Chondrocyte (in vitro differentiated cells): ENCODE data around the gene PAPOLB. TPM values are rescaled to one million over a fixed set of nuclear protein-coding genes. Genes with fewer than 3 reads are reported as not detected.

ENCODE experiments used
- DNase-seq: peaks from one replicate; pipeline ENCODE4 v3.0.0; 2021; ENCODE audit warnings: mixed read lengths, low spot score
- H3K27ac Mint-ChIP-seq: one replicate; pipeline ENCODE4 v1.8.0; 2021; ENCODE audit warnings: mild to moderate bottlenecking, moderate library complexity, mixed read lengths; ENCODE audit not compliant: unreplicated experiment
- H3K27me3 Mint-ChIP-seq: 2 replicates; pipeline ENCODE4 v1.8.0; 2021; ENCODE audit warnings: low read depth, mixed read lengths
- H3K36me3 Mint-ChIP-seq: 2 replicates; pipeline ENCODE4 v1.8.0; 2021; ENCODE audit warnings: low read depth, mixed read lengths
- H3K4me1 Mint-ChIP-seq: 2 replicates; pipeline ENCODE4 v1.8.0; 2021; ENCODE audit warnings: low read depth, mild to moderate bottlenecking, mixed read lengths
- H3K4me3 Mint-ChIP-seq: one replicate; pipeline ENCODE4 v1.8.0; 2021; ENCODE audit warnings: mild to moderate bottlenecking, moderate library complexity, mixed read lengths; ENCODE audit not compliant: unreplicated experiment
- H3K9me3 Mint-ChIP-seq: 2 replicates; pipeline ENCODE4 v1.8.0; 2021; ENCODE audit warnings: low read depth, mixed read lengths
- CTCF ChIP-seq: fragments of 200-600 bp; sonication (generic); IDR thresholded peaks from 2 replicates; pipeline ENCODE4 v1.5.0; 2021; ENCODE audit warnings: antibody characterized with exemption, mild to moderate bottlenecking, moderate library complexity
- total RNA-seq: library from RNA; stranded (reverse); gene quantifications from 3 replicates; pipeline ENCODE4 v1.2.1, GENCODE V29; 2021

The PAPOLB gene
- total RNA-seq, 1 donor from 2014 or later = 0.05 TPM

- H3K27me3 Mint-ChIP-seq = peaks cover 19% of the 10 kb centered on the region
- no peak overlapping the region for H3K27ac Mint-ChIP-seq
- H3K36me3 Mint-ChIP-seq = no peaks in the 10 kb centered on the region
- no peak for TF ChIP-seq CTCF
- DNase-seq = no peak
- H3K9me3 Mint-ChIP-seq = no peaks in the 10 kb centered on the region
- H3K4me3 Mint-ChIP-seq = no peak overlapping the region
- H3K4me1 Mint-ChIP-seq = no peaks in the 10 kb centered on the region
These were observed 26.3 kb upstream of the PAPOLB start for GRCh38 chr7:4888161-4888560.

DNA sequence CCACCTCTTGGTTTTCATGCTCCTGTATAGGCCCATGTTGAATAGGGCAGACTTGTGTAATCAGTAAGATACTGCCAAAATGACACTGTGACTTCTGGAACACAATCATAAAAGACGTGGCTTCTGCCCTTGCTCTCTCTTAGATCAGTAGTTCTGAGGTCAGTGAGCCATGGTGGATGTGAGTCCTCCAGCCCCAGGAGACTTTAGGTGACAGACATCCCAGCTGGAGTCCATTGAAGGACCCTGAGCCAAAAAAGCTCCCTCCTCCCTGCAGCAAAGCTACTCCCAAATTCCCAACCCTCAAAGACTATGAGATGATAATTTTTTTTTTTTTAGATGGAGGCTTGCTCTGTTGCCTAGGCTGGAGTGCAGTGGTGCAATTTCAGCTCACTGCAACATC lies 24.8 kb upstream of the PAPOLB start:
- H3K4me1 Mint-ChIP-seq = peaks cover 11% of the 10 kb centered on the region
- no peaks in the 10 kb centered on the region for H3K9me3 Mint-ChIP-seq
- TF ChIP-seq CTCF = no peak
- H3K4me3 Mint-ChIP-seq = no peak overlapping the region
- H3K36me3 Mint-ChIP-seq = no peaks in the 10 kb centered on the region
- peaks cover 19% of the 10 kb centered on the region for H3K27me3 Mint-ChIP-seq
- no peak overlapping the region for H3K27ac Mint-ChIP-seq
- no peak for DNase-seq

- DNase-seq = no peak
- no peak overlapping the region for H3K27ac Mint-ChIP-seq
- H3K9me3 Mint-ChIP-seq = no peaks in the 10 kb centered on the region
- no peak for TF ChIP-seq CTCF
- H3K27me3 Mint-ChIP-seq = peaks cover 16% of the 10 kb centered on the region
- H3K4me3 Mint-ChIP-seq = no peak overlapping the region
- H3K36me3 Mint-ChIP-seq = no peaks in the 10 kb centered on the region
- H3K4me1 Mint-ChIP-seq = peaks cover 11% of the 10 kb centered on the region
These were observed 23.5 kb upstream of the PAPOLB start for GRCh38 chr7:4885317-4885807.

DNA sequence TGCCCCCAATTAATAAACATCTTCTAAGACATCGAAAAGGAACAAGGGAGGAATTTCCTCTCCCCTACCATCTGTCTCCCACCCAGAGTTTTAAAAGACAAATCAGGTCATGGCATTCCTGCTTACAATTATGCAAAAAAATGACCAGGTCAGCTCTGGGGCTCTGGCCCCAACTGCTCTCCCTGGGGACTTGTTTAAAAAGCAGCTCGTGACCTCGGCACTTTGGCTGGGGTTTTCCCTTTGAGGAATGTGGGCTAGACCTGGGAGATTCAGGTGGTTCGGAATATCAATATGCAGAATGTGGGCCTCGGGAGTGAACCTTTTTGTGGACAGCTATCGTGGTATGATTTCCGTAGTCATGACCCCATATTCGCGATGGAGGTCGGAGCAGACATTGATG lies 22.3 kb upstream of the PAPOLB start:
- Mint-ChIP-seq H3K27me3 (peaks cover 8% of the 10 kb centered on the region), H3K9me3 (no peaks in the 10 kb centered on the region), H3K4me3 (no peak overlapping the region), H3K4me1 (peaks cover 15% of the 10 kb centered on the region), H3K27ac (no peak overlapping the region), H3K36me3 (no peaks in the 10 kb centered on the region)
- DNase-seq = no peak
- no peak for TF ChIP-seq CTCF

- Mint-ChIP-seq H3K27ac (peak within 1 kb of the TSS; percentile 80), H3K9me3 (no peaks in the 10 kb centered on the region), H3K4me1 (peaks cover 20% of the 10 kb centered on the region), H3K4me3 (peak within 1 kb of the TSS; percentile 58), H3K36me3 (no peaks in the 10 kb centered on the region), H3K27me3 (peaks cover 6% of the 10 kb centered on the region)
- peak; percentile 95 for TF ChIP-seq CTCF
- DNase-seq = no peak
These were observed 21.7 kb upstream of the PAPOLB start, which contains the start of gene RADIL for GRCh38 chr7:4883372-4884144. Gene RADIL, minus strand, starts transcription at chr7:4883716. Its CDS starts 5,577 bp downstream, at chr7:4878139.
